Fibroblast of skin of back (primary cell): ENCODE data around the gene DLEC1.
"Not testable (repeated sequence)": the region's sequence is repeated elsewhere in the genome, so short reads cannot be mapped to it uniquely, and the experiment has no call there.

ENCODE experiments used
- DNase-seq: peaks from one replicate; pipeline ENCODE4 v3.0.0-alpha.2; 2013

The DLEC1 gene

GRCh38 chr3:38019658-38020341 is 19.2 kb upstream of the DLEC1 start:
- DNase-seq, result no peak

- DNase-seq, result no peak
These were observed 18.7 kb upstream of the DLEC1 start for GRCh38 chr3:38020342-38020726.

DNA sequence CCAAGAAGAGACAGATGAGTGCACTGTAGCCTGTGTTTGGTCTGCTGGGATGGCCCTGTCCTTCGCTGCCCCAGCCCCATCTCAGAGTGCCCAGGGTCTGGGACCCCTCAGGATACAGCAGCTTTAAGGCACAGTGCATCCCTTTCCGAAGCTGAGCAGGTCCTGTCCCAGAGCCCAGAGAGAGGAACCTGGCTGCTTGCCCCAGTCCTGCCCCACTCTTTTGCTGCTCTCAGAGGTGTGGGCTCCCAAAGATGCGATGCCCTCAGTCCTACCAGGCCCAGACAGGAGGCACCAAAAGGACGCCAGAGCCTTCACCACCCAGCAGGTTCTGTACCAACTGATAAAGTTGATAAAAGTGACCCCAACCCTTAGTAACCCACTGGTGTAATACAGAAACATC is 17.8 kb upstream of the DLEC1 start:
- no peak for DNase-seq

DNA sequence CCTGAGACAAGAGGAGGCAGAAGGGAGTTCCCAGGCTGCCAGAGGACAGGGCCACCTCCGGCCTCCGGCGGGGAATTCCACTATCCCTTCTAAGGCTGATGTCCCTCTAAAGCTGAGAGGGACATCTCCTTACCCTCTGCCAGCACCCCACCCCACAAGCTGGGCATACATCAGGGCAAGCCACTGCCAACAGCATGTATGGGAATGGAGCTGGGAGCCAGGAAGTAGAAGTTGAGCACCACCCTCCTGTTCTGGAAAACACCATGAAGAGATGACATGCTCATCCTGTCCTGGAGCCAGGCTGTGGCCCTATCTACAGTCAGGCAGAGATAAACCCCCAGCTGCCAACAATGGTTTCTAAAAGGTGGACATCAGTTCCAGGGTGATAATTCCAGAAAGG is 16.7 kb upstream of the DLEC1 start:
- no peak for DNase-seq

DNA sequence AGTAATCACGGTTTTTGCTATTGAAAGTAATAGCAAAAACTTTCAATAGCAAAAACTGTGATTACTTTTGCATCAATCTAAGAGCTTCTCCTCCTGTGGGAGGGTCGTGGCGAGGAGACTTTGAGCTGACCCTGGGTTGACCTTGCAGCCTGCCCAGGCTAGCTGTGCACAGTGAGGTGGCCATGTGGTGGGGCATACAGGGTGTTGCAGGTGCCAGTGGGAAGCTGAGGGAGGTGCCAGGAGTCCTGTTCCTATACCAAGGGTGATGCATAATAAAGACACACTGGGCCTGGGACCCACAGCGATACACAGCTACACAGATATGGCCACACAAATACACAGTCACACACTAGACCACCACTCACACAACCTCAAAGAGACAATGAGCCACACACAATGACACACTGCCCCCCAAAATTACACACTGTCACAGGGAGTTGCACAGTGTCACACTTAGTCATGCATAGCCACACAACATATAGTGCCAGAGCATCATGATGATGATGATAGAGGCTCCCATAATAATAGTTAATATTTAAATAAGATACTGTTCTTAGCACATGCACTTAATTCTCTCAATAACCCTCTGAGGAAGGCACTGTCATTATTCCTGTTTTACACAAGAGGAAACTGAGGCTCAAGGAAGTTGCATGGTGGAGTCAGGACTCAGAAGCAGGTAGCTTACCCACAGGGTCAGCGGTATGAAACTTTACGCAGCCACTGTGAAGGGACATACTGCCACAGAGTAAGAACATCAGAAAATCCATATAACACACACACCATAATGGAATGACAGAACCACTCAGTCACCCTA is 15.9 kb upstream of the DLEC1 start:
- DNase-seq, result no peak

GRCh38 chr3:38026856-38027255 is 12.2 kb upstream of the DLEC1 start:
- DNase-seq, result no peak

- no peak for DNase-seq
These were observed 11.2 kb upstream of the DLEC1 start for GRCh38 chr3:38027466-38028465.

- DNase-seq, result no peak
These were observed 10.2 kb upstream of the DLEC1 start for GRCh38 chr3:38028621-38029361.

DNA sequence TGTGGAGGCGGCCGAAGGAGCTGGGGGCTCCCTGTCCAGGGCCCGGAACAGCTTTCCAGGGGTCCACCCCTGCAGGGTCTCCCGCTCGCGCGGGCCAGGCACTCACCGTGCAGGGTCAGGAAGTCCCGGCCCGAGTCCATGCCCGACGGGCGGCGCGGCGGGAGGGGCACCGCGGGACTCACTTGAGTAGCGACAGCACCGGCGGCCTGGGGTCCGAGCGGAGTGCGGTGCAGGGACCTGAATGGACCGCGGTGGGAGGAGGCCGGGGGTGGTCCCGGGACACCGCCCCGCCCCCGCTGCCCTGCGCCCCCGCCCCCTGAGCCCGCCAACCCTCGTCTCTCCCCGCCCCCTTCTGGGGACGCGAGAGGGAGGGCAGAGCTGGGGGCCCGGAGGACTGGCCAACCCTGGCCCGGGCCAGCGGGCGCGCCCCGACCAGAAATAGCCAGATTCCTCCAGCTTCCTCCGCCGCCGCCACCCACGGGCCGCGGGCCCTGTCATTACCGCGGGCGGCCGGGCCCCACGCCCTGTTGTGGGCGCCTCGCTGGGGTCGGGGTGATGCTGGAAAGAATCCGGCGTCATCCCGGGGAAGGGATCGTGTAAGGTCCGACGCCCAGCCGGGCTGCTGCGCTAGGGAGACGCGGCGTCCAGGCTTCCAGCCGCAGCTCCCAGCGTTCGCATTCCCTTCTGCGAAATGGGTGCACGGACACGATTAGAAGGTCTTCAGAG is 9.4 kb upstream of the DLEC1 start, which contains the start of gene PLCD1:
Gene PLCD1 (minus strand): TSS at position 243 of the 726 bp plus-strand sequence. CDS start 103 bp downstream, at position 140.
- DNase-seq, result peak; percentile 78

DNA sequence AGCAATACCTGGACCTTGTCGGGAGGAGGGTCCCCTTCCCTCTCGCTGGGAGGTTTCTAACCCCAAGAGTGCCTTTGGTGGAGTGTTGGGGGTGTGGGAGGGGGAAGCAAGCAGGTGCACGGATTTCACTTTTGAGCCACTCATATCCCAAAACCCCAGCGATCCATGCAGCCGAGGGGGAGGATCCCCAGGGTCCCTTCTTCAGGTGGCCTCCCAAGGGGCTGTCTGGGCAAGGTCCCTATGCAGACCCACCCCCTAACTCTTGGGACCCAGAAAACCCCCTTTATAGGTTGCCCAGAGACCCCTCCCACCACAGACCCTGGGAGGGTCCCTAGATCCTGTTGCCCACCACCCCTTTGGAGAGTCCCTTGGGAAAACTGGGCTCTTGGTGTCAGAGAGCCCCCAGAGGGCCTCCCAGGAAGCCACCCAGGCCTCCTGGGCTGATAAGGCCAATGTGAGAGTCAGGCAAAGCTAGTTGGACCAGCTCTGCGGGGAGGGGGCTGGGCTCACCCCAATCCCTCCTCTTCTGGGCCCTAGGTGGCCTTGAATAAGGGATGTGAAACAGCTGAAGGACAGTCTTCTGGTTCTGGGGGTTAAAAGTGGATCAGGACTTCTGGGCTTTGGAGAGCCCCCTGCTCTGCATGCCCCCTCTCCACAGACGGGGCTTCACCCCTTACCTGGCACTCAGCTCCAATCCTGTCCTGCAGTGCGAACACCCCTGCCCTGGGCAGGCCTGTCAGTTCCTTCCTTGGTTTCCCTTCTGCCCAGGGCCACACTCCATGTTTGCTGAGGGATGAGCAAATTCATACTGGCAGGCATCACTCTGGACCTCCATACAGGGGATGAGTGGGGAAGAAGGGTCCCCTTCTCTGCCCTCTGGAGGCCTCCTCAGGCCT is 8.6 kb upstream of the DLEC1 start:
- no peak for DNase-seq

- DNase-seq, result peak; percentile 43
These were observed 7.7 kb upstream of the DLEC1 start for GRCh38 chr3:38031022-38031994.

- DNase-seq, result no peak
These were observed 6.6 kb upstream of the DLEC1 start for GRCh38 chr3:38032328-38032865.

DNA sequence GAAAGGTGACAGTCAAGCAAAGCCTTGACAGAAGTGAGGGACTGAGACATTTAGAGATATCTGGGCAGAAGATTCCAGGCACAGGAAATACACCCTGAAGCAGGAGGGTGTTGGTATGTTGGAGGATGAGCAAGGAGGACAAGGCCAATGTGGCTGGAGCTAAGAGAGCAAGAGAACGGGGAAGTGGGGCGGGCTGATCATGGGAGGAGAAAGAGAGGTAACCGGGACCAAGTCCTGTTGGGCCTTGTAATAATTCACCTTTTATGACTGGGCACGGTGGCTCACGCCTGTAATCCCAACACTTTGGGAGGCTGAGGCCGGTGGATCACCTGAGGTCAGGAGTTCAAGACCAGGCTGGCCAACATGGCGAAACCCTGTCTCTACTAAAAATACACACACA is 5.4 kb upstream of the DLEC1 start:
- DNase-seq, result not testable (repeated sequence)

DNA sequence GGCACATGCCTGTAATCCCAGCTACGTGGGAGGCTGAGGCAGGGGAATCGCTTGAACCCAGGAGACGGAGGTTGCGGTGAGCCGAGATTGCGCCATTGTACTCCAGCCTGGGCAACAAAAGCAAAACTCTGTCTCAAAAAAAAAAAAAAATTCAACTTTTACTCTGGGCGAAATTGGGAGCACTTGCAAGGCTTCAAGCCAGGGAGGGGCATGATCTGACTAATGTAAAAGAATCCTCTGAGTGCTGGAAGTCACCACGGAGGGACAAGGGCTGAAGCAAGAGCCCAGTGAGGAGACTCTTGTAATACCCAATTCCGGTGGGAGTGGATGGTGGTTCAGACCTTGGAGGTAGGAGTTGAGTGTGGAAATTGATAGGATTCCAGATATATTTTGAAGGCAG is 4.7 kb upstream of the DLEC1 start:
- not testable (repeated sequence) for DNase-seq

DNA sequence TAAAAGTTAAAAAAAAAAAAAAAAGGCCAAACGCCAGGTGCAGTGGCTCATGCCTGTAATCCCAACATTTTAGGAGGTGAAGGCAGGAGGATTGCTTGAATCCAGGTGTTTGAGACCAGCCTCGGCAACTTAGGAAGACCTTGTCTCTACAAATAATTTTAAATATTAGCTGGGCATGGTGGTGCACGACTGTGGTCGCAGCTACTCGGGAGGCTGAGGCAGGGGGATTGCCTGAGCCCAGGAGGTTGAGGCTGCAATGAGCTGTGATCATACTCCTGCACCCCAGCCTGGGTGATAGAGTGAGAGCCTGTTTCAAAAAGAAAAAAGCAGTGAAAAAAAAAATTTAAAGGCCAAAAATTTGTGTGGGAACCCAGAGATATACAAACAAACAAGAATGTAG is 2.7 kb upstream of the DLEC1 start:
- no peak for DNase-seq

DNA sequence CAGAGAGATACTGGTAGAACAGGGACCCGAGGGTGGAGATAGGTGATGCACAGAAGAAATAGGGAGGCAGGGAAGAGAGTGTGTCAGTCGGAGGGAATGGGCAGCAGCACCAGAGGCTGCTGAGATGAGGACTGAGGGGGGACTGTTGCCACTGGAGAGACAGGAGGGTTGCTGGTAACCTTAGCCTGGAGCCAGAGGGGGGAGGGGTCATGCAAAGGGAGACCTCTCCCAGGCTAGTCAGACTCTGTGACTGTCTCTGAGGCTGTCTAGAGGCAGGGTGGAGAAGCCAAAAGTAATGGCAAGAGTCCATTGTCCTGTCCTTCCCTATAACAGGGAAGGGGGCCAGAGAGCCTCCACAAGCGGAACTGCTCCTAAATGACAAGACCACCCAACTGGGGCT is 2.1 kb upstream of the DLEC1 start:
- DNase-seq, result no peak

DNA sequence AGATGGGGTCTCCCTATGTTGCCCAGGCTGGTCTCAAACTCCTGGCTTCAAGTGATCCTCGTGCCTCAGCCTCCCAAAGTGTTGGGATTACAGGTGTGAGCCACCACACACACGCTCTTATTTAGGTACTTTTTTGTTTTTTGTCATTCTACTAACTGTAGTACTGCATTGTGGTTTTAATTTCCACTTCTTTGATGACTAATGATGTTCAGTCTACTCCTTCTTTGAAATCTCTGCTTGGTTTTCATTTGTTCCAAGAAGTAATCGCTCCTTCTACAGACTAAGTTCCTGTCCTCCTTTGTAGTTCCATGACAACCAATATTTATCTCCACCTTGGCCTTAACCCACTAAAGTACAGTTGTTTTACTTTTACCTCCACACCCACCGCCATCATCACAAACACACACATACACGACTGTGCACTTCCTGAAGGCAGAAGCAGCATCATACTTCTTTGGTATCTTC is 529 bp upstream of the DLEC1 start:
- no peak for DNase-seq

DNA sequence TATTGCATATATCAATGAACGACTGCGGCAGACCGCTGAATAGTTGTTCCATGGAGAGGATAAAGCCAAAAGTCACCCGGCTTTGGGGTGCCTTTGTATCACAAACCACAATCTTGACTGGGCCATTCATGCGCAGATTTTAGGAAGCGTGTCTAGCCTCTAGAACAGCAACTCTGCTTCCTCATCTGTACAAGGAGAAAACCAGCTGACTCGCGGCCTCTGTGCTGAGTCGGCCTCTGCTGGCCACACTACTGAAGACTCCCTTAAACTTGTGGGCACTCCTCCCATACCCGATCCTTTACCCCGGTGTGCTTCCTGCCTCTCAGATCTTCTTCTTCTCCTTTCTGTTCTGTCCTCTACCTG is 872 bp downstream of the DLEC1 start:
- DNase-seq, result peak; percentile 37

DNA sequence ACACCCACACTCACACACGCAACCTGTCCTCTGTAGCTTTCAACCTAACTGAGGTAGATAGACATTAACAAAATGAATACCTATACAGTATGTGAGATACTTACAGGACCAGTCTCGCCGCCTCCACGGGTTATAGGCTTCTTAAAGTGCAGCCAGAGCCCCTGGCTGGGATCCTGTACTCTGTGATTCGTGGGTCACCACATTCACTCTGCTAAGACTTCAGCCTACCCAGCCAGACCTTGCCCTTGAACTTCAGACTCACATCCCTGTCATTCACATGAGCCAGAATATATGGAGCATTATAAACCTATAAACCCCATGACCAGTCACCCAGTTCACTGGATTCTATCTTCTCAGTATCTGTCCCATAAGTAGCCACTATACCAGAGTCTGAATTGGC is 1.4 kb downstream of the DLEC1 start:
- DNase-seq, result no peak
